ENCODE measurements around the gene KCTD16.

DNA sequence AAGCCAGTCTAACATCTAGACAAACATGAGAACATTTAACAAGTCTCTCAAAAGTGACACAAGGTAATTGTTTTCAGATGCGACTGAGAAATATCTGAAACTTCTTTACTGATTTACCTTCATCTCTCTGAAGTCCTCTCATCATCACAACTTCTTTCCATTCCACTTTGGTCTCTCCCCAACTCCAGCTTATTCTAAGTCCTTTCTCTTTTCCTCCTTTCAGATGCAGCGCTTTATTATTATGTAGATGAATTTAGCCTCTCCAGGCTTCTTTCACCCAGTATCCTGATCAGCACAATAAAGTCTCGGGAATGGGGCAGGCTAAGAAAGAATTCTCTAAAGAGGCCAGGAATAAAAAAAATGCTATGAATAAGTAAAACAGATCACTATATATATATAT is 128.0 kb downstream of the KCTD16 start:
- TF ChIP-seq, protein P1, sequence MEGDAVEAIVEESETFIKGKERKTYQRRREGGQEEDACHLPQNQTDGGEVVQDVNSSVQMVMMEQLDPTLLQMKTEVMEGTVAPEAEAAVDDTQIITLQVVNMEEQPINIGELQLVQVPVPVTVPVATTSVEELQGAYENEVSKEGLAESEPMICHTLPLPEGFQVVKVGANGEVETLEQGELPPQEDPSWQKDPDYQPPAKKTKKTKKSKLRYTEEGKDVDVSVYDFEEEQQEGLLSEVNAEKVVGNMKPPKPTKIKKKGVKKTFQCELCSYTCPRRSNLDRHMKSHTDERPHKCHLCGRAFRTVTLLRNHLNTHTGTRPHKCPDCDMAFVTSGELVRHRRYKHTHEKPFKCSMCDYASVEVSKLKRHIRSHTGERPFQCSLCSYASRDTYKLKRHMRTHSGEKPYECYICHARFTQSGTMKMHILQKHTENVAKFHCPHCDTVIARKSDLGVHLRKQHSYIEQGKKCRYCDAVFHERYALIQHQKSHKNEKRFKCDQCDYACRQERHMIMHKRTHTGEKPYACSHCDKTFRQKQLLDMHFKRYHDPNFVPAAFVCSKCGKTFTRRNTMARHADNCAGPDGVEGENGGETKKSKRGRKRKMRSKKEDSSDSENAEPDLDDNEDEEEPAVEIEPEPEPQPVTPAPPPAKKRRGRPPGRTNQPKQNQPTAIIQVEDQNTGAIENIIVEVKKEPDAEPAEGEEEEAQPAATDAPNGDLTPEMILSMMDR (IDR thresholded peaks at IDR 0.05) = no peak
- TF ChIP-seq POLR2A (IDR thresholded peaks at IDR 0.05) = no peak
